NCI-H1092 treated with DMSO at 0.1 percent for 48 hours (cell line): ENCODE data around the gene LZTFL1.
A peak's percentile ranks its signal among the peaks of the same experiment; 100 is the strongest.

ENCODE experiments used
- DNase-seq: peaks from one replicate; lab custom pipeline; 2025; lab: John Stamatoyannopoulos, UW

LZTFL1 gene

GRCh38 chr3:45841757-45842491 lies at the start of gene LZTFL1:
LZTFL1 (minus strand) TSS chr3:45842119; CDS start chr3:45841991, 128 bp downstream.
- peak; percentile 87 for DNase-seq

- no peak for DNase-seq
Observed at GRCh38 chr3:45890405-45890804, 48.5 kb upstream of the LZTFL1 start.

- DNase-seq, result no peak
Observed at GRCh38 chr3:45889337-45889736, 47.4 kb upstream of the LZTFL1 start.

- no peak for DNase-seq
Observed at GRCh38 chr3:45887759-45888511, 46.0 kb upstream of the LZTFL1 start.

GRCh38 chr3:45887285-45887684 lies 45.4 kb upstream of the LZTFL1 start:
- DNase-seq, result no peak

- no peak for DNase-seq
Observed at GRCh38 chr3:45885979-45886705, 44.2 kb upstream of the LZTFL1 start, which contains the start of gene CCR9. CCR9 (plus strand) TSS chr3:45886543; CDS start chr3:45894934, 8,391 bp downstream.

- DNase-seq, result no peak
Observed at GRCh38 chr3:45884368-45885201, 42.7 kb upstream of the LZTFL1 start.

- no peak for DNase-seq
Observed at GRCh38 chr3:45881078-45882022, 39.4 kb upstream of the LZTFL1 start.

- DNase-seq, result no peak
Observed at GRCh38 chr3:45880725-45881077, 38.8 kb upstream of the LZTFL1 start.

GRCh38 chr3:45878124-45878523 lies 36.2 kb upstream of the LZTFL1 start:
- no peak for DNase-seq

- DNase-seq, result no peak
Observed at GRCh38 chr3:45874677-45875346, 32.9 kb upstream of the LZTFL1 start.

GRCh38 chr3:45873638-45874037 lies 31.7 kb upstream of the LZTFL1 start:
- DNase-seq, result no peak

GRCh38 chr3:45873036-45873435 lies 31.1 kb upstream of the LZTFL1 start:
- no peak for DNase-seq

GRCh38 chr3:45872569-45872968 lies 30.6 kb upstream of the LZTFL1 start:
- DNase-seq, result no peak

GRCh38 chr3:45871780-45872179 lies 29.9 kb upstream of the LZTFL1 start:
- DNase-seq, result no peak

- DNase-seq, result no peak
Observed at GRCh38 chr3:45870099-45870498, 28.2 kb upstream of the LZTFL1 start.

- DNase-seq, result no peak
Observed at GRCh38 chr3:45869638-45870037, 27.7 kb upstream of the LZTFL1 start.

GRCh38 chr3:45868650-45869049 lies 26.7 kb upstream of the LZTFL1 start:
- DNase-seq, result no peak

GRCh38 chr3:45868213-45868612 lies 26.3 kb upstream of the LZTFL1 start:
- DNase-seq, result no peak

- no peak for DNase-seq
Observed at GRCh38 chr3:45865563-45865962, 23.6 kb upstream of the LZTFL1 start.
